ENCODE measurements around the gene DDR2.

The DDR2 gene

GRCh38 chr1:162629077-162629627, 3.1 kb upstream of the DDR2 start:
- no peak for TF ChIP-seq CTCF (IDR thresholded peaks at IDR 0.05; ENCODE audit: poor library complexity, severe bottlenecking)
- H3K4me3 ChIP-seq (ENCODE audit: severe bottlenecking): no peak overlapping the region
- DNase-seq (ENCODE audit: low spot score) (no peak), ATAC-seq (ENCODE audit: low read depth) (no peak)
- no peak overlapping the region for H3K27ac ChIP-seq (ENCODE audit: poor library complexity, severe bottlenecking)
- H3K27me3 ChIP-seq (ENCODE audit: insufficient read depth, poor library complexity, severe bottlenecking): no peaks in the 10 kb centered on the region
- no peaks in the 10 kb centered on the region for H3K9me3 ChIP-seq (ENCODE audit: severe bottlenecking)
- no peaks in the 10 kb centered on the region for H3K4me1 ChIP-seq (ENCODE audit: insufficient read depth, poor library complexity, severe bottlenecking)
- H3K36me3 ChIP-seq (ENCODE audit: low read depth): no peaks in the 10 kb centered on the region

DNA sequence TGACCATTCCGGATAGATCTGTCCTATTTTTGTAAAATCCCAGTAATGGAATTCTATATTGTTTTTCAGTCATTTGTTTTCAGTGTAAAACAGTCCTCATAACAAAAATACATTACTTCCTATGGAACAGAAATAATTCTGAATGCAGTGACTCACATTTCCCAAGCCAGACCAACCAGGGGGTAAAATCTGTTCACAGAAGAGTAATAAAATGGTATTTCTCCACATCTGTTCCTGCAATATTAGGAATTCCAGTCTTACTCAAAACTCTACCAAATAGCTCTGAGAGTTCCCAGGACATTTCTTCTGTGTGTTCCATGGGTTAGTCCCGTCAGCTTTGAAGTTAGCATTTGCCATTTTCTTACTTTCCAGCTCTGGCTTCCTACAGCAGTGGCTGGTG, 2.6 kb upstream of the DDR2 start:
- ATAC-seq (ENCODE audit: low read depth): no peak
- no peak for TF ChIP-seq CTCF (IDR thresholded peaks at IDR 0.05; ENCODE audit: poor library complexity, severe bottlenecking)
- Histone ChIP-seq H3K27ac (ENCODE audit: poor library complexity, severe bottlenecking) (no peak overlapping the region), H3K9me3 (ENCODE audit: severe bottlenecking) (no peaks in the 10 kb centered on the region), H3K27me3 (ENCODE audit: insufficient read depth, poor library complexity, severe bottlenecking) (no peaks in the 10 kb centered on the region), H3K4me1 (ENCODE audit: insufficient read depth, poor library complexity, severe bottlenecking) (no peaks in the 10 kb centered on the region), H3K36me3 (ENCODE audit: low read depth) (no peaks in the 10 kb centered on the region), H3K4me3 (ENCODE audit: severe bottlenecking) (no peak overlapping the region)
- DNase-seq (ENCODE audit: low spot score): no peak

DNA sequence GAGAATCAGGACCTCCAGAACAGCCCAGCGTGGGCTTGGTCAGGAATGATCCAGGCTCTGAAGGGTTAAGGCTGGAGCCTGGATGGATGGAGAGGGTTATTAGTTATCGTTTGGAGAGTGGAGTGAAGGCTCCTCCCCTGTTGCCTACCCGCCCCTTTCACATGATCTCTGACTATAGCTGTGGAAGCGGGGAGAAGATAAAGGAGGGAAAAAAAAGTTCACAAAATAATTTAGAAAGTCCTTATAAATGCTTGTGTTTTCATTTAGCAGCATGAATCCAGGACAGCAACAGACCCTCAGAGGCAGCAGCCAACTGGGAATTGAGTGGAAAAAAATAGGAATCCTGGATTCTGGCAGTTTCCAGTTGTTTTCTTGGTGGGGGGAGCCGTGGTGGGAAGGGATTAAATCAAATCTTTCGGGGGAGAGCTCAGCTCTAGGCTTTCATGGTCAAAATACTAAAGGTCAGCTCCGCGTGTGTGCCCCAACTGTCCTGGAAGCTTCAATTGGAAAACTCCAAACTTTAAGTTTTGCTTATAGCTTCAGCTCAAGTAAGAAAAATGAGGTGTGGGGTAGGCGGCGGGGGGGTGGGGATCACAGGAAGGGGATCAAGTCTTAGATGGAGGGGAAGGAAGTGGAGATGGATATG, 595 bp upstream of the DDR2 start:
- no peak overlapping the region for H3K4me3 ChIP-seq (ENCODE audit: severe bottlenecking)
- H3K4me1 ChIP-seq (ENCODE audit: insufficient read depth, poor library complexity, severe bottlenecking): no peaks in the 10 kb centered on the region
- ATAC-seq (ENCODE audit: low read depth): no peak
- TF ChIP-seq CTCF (IDR thresholded peaks at IDR 0.05; ENCODE audit: poor library complexity, severe bottlenecking): no peak
- no peak for DNase-seq (ENCODE audit: low spot score)
- no peak overlapping the region for H3K27ac ChIP-seq (ENCODE audit: poor library complexity, severe bottlenecking)
- H3K9me3 ChIP-seq (ENCODE audit: severe bottlenecking): no peaks in the 10 kb centered on the region
- no peaks in the 10 kb centered on the region for H3K36me3 ChIP-seq (ENCODE audit: low read depth)
- H3K27me3 ChIP-seq (ENCODE audit: insufficient read depth, poor library complexity, severe bottlenecking): no peaks in the 10 kb centered on the region

GRCh38 chr1:162632698-162633080, 425 bp downstream of the DDR2 start:
- TF ChIP-seq CTCF (IDR thresholded peaks at IDR 0.05; ENCODE audit: poor library complexity, severe bottlenecking): no peak
- H3K4me3 ChIP-seq (ENCODE audit: severe bottlenecking): no peak overlapping the region
- no peaks in the 10 kb centered on the region for H3K4me1 ChIP-seq (ENCODE audit: insufficient read depth, poor library complexity, severe bottlenecking)
- ATAC-seq (ENCODE audit: low read depth) (no peak), DNase-seq (ENCODE audit: low spot score) (no peak)
- H3K36me3 ChIP-seq (ENCODE audit: low read depth): no peaks in the 10 kb centered on the region
- no peaks in the 10 kb centered on the region for H3K27me3 ChIP-seq (ENCODE audit: insufficient read depth, poor library complexity, severe bottlenecking)
- H3K27ac ChIP-seq (ENCODE audit: poor library complexity, severe bottlenecking): no peak overlapping the region
- H3K9me3 ChIP-seq (ENCODE audit: severe bottlenecking): no peaks in the 10 kb centered on the region

GRCh38 chr1:162633081-162633762, 958 bp downstream of the DDR2 start:
- no peak for TF ChIP-seq CTCF (IDR thresholded peaks at IDR 0.05; ENCODE audit: poor library complexity, severe bottlenecking)
- Histone ChIP-seq H3K27ac (ENCODE audit: poor library complexity, severe bottlenecking) (no peak overlapping the region), H3K4me3 (ENCODE audit: severe bottlenecking) (no peak overlapping the region), H3K9me3 (ENCODE audit: severe bottlenecking) (no peaks in the 10 kb centered on the region), H3K4me1 (ENCODE audit: insufficient read depth, poor library complexity, severe bottlenecking) (no peaks in the 10 kb centered on the region), H3K27me3 (ENCODE audit: insufficient read depth, poor library complexity, severe bottlenecking) (no peaks in the 10 kb centered on the region), H3K36me3 (ENCODE audit: low read depth) (no peaks in the 10 kb centered on the region)
- no peak for DNase-seq (ENCODE audit: low spot score)
- no peak for ATAC-seq (ENCODE audit: low read depth)

Measured in RWPE2 (cell line).